Superior temporal gyrus (tissue), 1 donor: ENCODE results near the gene NFYA.
"Not testable (repeated sequence)": the region's sequence is repeated elsewhere in the genome, so short reads cannot be mapped to it uniquely, and the experiment has no call there.

Experiments used
- DNase-seq: peaks from one replicate; pipeline ENCODE4 v3.0.0-alpha.2; 2016; ENCODE audit errors: extremely low spot score

The NFYA gene

GRCh38 chr6:41115027-41115426 lies 42.3 kb downstream of the NFYA start:
- DNase-seq = not testable (repeated sequence)

- no peak for DNase-seq
These were observed 46.7 kb downstream of the NFYA start for GRCh38 chr6:41119508-41119907.

GRCh38 chr6:41120058-41120457 lies 47.3 kb downstream of the NFYA start:
- no peak for DNase-seq

- no peak for DNase-seq
These were observed 49.6 kb downstream of the NFYA start for GRCh38 chr6:41122373-41122772.

GRCh38 chr6:41122918-41123317 lies 50.1 kb downstream of the NFYA start:
- no peak for DNase-seq

GRCh38 chr6:41125282-41125681 lies 52.5 kb downstream of the NFYA start:
- no peak for DNase-seq

GRCh38 chr6:41132254-41132653 lies 59.5 kb downstream of the NFYA start:
- no peak for DNase-seq

- DNase-seq = no peak
These were observed 62.5 kb downstream of the NFYA start for GRCh38 chr6:41135062-41135832.

GRCh38 chr6:41136911-41137310 lies 64.1 kb downstream of the NFYA start:
- no peak for DNase-seq

GRCh38 chr6:41147917-41148316 lies 75.1 kb downstream of the NFYA start:
- DNase-seq = no peak
